Muscle of leg (tissue), 11 donors: ENCODE data around the gene PTPRG. TPM values are rescaled to one million over a fixed set of nuclear protein-coding genes. Genes with fewer than 3 reads are reported as not detected.

Experiments used
- DNase-seq: peaks from one replicate; pipeline ENCODE4 v3.0.0; 2013
- H3K27ac ChIP-seq: one replicate; pipeline ENCODE4 v1.5.1; 2013; ENCODE audit warnings: mild to moderate bottlenecking, low read length, control low read depth
- H3K27me3 ChIP-seq: one replicate; pipeline ENCODE4 v1.6.1; 2013; ENCODE audit warnings: low read length; ENCODE audit not compliant: control insufficient read depth, insufficient read depth
- H3K36me3 ChIP-seq: one replicate; pipeline ENCODE4 v1.6.1; 2013; ENCODE audit warnings: low read length; ENCODE audit not compliant: control insufficient read depth, insufficient read depth
- H3K4me1 ChIP-seq: one replicate; pipeline ENCODE4 v1.6.1; 2013; ENCODE audit warnings: low read length; ENCODE audit not compliant: control insufficient read depth, insufficient read depth
- H3K4me3 ChIP-seq: one replicate; pipeline ENCODE4 v1.5.1; 2013; ENCODE audit warnings: low read length, control low read depth
- H3K9me3 ChIP-seq: replicated peaks from 2 replicates; pipeline ENCODE4 v1.6.1; 2013; ENCODE audit warnings: low read depth, low read length; ENCODE audit not compliant: control insufficient read depth
- WGBS: methylation state at CpG from one replicate; pipeline ENCODE4 v1.1.5; 2013; ENCODE audit warnings: missing lambda C conversion rate; ENCODE audit not compliant: insufficient coverage; 5-methylcytosine and 5-hydroxymethylcytosine counted together
- polyA plus RNA-seq, 8 donors: library from polyadenylated mRNA; unstranded; fragments of 120-200 nt; gene quantifications; one replicate each; pipeline versions ENCODE4 v1.2.1 to v1.2.3, GENCODE V29; 2013; ENCODE audit warnings: inconsistent platforms in 1 of 8, low replicate concordance in 1 of 8; ENCODE audit not compliant: insufficient read length in 8 of 8, insufficient read depth in 1 of 8
- total RNA-seq: library from RNA; stranded (reverse); fragments of 120-200 nt; gene quantifications from one replicate; pipeline ENCODE4 v1.2.4, GENCODE V29; 2013

PTPRG gene
- total and polyA plus RNA-seq, 9 donors, result 15.7 to 45.7 (median 30.8) TPM

DNA sequence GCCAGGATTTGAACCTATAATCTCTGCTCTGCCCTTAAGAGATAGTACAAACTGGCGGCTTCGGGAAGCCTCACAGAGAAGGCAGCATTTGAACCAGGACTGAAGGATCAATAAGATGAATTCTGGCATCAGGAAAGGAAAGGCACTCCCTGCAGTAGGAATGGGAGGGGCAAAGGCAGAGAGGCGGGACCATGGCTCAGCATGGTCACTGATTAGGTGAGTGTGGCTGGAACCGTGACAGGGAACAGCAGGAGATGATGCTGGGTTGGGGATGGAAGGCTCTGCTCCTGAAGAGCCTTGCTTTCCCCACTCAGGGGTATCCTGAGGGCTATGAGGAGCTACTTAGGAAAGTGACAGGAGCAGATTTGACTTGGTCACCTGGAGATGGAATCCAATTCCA, 653.5 kb downstream of the PTPRG start:
- Histone ChIP-seq H3K4me1 (no peaks in the 10 kb centered on the region), H3K27ac (no peak overlapping the region), H3K27me3 (no peaks in the 10 kb centered on the region), H3K9me3 (no peaks in the 10 kb centered on the region), H3K4me3 (no peak overlapping the region), H3K36me3 (peaks cover 11% of the 10 kb centered on the region)
- no peak for DNase-seq
- 91% methylated on average over 4 of the region's 4 CpGs for WGBS

DNA sequence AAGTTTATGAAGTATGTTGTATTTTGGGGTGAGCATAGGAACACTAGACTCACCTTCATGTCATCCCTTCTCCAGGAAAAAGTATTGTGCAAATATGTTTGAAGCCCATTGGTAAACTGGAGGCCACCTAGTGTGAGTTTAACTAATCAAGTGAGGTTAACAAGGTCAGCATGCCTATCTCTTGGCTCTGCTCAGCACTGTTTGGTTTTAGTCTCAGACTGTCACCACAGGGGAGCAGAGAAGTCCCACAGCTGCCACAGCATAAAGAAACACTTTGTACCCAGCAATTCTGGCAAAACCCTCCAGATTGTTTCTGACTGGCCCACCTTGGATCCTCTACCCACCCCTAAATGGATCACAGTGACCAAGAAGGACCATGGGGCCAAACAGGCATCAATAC, 659.2 kb downstream of the PTPRG start:
- Histone ChIP-seq H3K36me3 (peaks cover 17% of the 10 kb centered on the region), H3K27ac (no peak overlapping the region), H3K27me3 (no peaks in the 10 kb centered on the region), H3K4me1 (no peaks in the 10 kb centered on the region), H3K9me3 (no peaks in the 10 kb centered on the region), H3K4me3 (no peak overlapping the region)
- DNase-seq, result no peak

DNA sequence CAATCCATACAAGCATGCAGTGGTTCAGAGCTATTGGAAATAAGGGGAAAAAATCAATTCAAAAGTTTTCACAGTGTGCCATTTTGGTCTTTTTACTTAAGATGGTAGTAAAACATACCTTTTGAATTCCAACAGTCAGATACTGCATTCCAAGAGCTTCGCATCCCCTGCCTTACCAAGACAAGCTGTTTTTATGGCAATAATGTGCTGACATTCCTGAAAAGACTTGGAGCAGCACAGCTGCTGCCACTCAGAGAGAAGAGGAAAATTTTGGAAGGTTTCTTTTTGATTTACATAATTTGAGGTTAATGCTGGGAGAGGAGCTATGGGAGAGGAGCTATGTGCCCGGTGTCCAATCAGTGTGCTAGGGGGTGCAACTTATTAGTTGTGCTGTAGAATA, 663.7 kb downstream of the PTPRG start:
- no peak overlapping the region for H3K4me3 ChIP-seq
- no peaks in the 10 kb centered on the region for H3K9me3 ChIP-seq
- DNase-seq, result no peak
- H3K27me3 ChIP-seq, result no peaks in the 10 kb centered on the region
- no peaks in the 10 kb centered on the region for H3K4me1 ChIP-seq
- H3K36me3 ChIP-seq, result peaks cover 10% of the 10 kb centered on the region
- 40% methylated on average over 1 of the region's 2 CpGs for WGBS
- H3K27ac ChIP-seq, result no peak overlapping the region

DNA sequence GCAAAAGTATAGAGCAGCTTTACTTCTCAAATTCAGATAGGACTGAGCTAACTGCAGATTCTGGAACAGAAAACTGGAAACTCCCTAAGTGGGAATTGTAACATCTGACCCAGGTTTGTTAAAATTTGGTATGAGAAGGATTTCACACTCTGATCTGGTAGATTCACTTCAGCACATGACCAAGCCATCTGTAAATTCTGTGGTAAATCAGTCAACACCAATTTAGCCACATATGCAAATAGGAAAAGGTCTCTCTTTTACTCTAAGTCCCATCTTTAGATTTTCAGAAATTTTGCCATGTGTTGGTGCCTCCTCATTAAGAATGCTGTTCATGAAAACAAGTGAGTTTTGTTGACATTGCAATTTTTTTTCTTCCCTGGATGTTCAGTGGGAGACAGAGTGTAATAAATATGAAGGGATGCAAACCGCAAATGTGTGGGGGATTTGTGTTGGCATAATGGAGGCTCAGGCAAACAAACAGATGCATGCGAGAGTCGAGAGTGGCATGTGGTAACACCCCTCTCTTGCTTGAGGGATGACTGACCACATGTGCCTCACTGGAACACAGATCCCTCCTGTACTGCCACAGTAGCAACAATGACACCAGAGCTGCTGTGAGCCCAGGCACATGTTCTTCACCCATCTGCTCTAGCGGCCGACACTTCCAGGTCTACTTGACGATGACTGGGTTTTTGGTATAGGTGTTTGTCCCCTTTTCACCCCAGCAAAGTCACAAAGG, 665.4 kb downstream of the PTPRG start:
- Histone ChIP-seq H3K27ac (no peak overlapping the region), H3K4me3 (no peak overlapping the region), H3K4me1 (no peaks in the 10 kb centered on the region), H3K9me3 (no peaks in the 10 kb centered on the region), H3K27me3 (no peaks in the 10 kb centered on the region), H3K36me3 (peaks cover 9% of the 10 kb centered on the region)
- WGBS, result 70% methylated on average over 2 of the region's 6 CpGs
- no peak for DNase-seq

DNA sequence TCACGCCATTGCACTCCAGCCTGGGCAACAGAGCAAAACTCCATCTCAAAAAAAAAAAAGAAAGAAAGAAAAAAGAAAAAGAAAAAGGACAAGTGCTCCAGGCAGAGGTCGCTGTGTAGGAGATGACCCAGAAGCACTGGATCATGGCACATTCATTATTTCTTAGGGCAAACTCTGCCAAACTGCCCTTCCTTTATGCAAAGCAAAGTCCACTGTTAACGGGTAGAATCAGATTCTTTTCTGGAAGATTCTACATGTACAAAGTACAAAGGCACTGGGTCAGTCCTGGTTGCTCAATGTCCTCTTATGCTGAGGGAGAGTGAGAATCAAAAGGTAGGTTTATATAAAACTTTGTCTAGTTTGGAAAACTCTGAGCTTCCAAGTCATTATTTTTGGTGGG, 667.1 kb downstream of the PTPRG start:
- Histone ChIP-seq H3K4me1 (no peaks in the 10 kb centered on the region), H3K4me3 (no peak overlapping the region), H3K36me3 (no peaks in the 10 kb centered on the region), H3K27ac (no peak overlapping the region), H3K27me3 (no peaks in the 10 kb centered on the region), H3K9me3 (no peaks in the 10 kb centered on the region)
- DNase-seq, result no peak
- WGBS, result 100% methylated on average over 1 of the region's 3 CpGs

DNA sequence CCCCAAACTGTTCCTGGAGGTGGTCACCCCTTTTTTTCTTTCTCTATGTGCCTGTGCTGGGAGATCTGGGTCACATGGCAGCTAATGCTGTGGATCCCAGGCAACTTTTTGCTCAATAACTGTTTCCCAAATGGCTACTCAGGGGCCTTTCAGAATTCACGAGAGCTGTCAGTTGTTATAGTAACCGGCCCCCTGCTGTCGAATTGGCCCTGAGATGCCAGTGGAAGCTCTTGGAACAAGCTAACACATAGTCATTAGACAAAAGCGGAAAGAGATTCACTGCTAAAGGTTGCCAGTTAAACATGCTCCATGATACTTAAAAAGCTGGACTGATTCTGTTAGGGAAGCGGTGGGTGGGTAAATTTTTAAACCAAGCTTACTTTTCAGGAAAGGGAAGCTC, 667.8 kb downstream of the PTPRG start:
- no peak for DNase-seq
- no peaks in the 10 kb centered on the region for H3K9me3 ChIP-seq
- H3K27ac ChIP-seq, result no peak overlapping the region
- H3K27me3 ChIP-seq, result no peaks in the 10 kb centered on the region
- no peaks in the 10 kb centered on the region for H3K36me3 ChIP-seq
- H3K4me3 ChIP-seq, result no peak overlapping the region
- no peaks in the 10 kb centered on the region for H3K4me1 ChIP-seq
- WGBS, result 59% methylated on average over 3 of the region's 5 CpGs

DNA sequence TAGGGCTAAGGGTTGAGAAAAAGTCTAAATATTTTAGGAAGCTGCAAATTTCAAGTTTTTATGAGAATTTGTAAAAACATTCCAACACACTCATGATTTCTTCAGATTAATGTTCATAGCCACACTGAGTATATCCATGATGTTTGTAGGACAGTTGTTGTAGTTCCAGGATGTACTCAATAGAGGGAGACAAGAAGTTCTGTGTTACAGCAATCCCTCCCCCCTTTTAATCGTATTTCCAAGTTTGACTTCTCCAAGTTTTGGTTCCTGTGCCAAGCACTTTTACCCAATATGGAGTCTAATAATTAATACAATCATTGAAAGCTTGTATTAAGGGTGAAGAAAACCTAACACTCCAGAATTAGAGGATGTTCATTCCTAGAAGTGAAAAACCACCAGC, 668.5 kb downstream of the PTPRG start:
- no peak for DNase-seq
- Histone ChIP-seq H3K4me3 (no peak overlapping the region), H3K9me3 (no peaks in the 10 kb centered on the region), H3K4me1 (no peaks in the 10 kb centered on the region), H3K36me3 (no peaks in the 10 kb centered on the region), H3K27ac (no peak overlapping the region), H3K27me3 (no peaks in the 10 kb centered on the region)
- no CpG with 5 or more reads among the region's 1 CpG for WGBS

DNA sequence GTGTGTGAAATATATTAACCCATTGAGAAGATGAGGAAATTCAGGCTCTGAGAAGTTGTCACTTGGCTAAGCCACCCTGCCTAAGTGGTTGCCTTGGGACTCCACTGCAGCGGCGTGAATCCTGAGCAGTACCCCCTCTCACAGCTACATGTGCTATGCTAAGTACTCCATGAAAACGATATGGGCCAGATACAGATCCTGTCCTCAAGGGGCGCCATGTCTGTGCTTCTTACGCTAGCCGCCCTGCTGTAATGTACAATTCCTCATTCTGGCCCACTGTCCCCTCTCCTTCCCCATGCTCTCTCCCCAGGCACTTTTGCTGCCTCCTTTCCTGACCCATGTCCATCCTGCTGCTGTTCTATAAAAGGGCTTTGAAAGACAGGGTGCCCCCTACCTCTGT, 671.7 kb downstream of the PTPRG start:
- no peak overlapping the region for H3K4me3 ChIP-seq
- 89% methylated on average over 6 of the region's 6 CpGs for WGBS
- no peak overlapping the region for H3K27ac ChIP-seq
- no peak for DNase-seq
- H3K27me3 ChIP-seq, result no peaks in the 10 kb centered on the region
- H3K36me3 ChIP-seq, result no peaks in the 10 kb centered on the region
- no peaks in the 10 kb centered on the region for H3K9me3 ChIP-seq
- peaks cover 5% of the 10 kb centered on the region for H3K4me1 ChIP-seq

DNA sequence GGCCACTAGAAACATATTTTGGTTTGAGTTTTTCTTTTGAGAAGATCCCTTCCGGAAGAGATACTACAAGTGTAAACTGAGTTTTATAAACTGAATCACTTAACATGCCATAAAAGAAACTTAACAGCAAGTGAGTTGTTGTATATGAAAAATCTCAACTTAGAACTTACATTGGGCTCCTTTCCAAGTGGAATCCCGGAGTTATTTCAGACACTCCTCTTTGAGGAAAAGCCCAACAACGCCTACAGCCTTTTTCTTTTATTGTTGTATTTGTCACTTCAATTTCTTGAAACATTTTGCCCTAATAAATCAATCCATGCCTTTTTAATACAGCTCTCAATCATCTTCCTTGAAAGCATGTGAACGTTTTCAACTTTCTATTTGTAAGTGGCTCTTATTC, 674.6 kb downstream of the PTPRG start:
- no peaks in the 10 kb centered on the region for H3K9me3 ChIP-seq
- DNase-seq, result peak; percentile 61
- H3K4me1 ChIP-seq, result peaks cover 7% of the 10 kb centered on the region
- no peak overlapping the region for H3K27ac ChIP-seq
- WGBS, result no CpG with 5 or more reads among the region's 4 CpGs
- no peaks in the 10 kb centered on the region for H3K27me3 ChIP-seq
- H3K36me3 ChIP-seq, result no peaks in the 10 kb centered on the region
- H3K4me3 ChIP-seq, result no peak overlapping the region

DNA sequence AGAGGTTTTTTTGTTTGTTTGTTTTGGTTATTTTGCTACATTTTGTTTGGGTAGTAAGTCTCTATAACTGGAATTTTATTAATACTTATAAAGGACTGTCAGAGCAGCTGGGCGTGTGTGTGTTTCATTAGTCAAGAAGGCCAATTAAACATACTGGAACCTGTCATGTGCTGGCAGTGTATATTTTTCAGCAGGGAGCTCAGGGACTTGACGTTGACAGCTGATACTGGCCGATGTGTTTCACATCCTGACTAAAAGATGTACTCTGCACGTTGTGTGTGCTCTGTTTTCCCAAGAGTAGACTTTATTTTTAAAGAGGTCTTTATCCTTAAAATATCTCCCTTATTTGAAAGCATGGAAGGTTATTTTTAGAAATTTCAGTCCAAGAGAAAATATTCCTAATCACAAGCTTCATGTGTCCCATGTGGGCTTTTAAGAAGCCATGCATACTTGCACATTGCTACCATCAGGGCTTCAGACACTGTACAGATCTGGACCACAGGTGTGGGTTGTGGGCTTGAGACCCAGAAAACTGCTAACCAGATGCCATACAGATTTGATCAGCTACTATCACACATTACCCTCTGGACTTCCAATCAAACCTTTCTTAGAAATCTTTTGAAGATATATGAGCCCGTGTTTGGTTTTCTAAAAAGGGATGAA, 676.0 kb downstream of the PTPRG start:
- Histone ChIP-seq H3K36me3 (no peaks in the 10 kb centered on the region), H3K27me3 (no peaks in the 10 kb centered on the region), H3K4me1 (peaks cover 7% of the 10 kb centered on the region), H3K4me3 (no peak overlapping the region), H3K27ac (no peak overlapping the region), H3K9me3 (no peaks in the 10 kb centered on the region)
- 29% methylated on average over 1 of the region's 5 CpGs for WGBS
- DNase-seq, result peak; percentile 48
